ENCODE results near the gene TNFRSF1A. TPM values are rescaled to one million over a fixed set of nuclear protein-coding genes. Genes with fewer than 3 reads are reported as not detected.
A peak's percentile ranks its signal among the peaks of the same experiment; 100 is the strongest.
"Not testable (repeated sequence)": the region's sequence is repeated elsewhere in the genome, so short reads cannot be mapped to it uniquely, and the experiment has no call there.

The TNFRSF1A gene
- total RNA-seq, 1 experiment from 2014 or later: 59.9 TPM

GRCh38 chr12:6338955-6339354 lies 2.9 kb downstream of the TNFRSF1A start:
- Histone ChIP-seq H4K8ac (replicated peaks; ENCODE audit: insufficient read length, low read depth, low read length) (no peak overlapping the region), H2BK120ac (ENCODE audit: low read depth, low read length, poor library complexity, severe bottlenecking) (no peak overlapping the region), H3K18ac (ENCODE audit: insufficient read length, low read depth, low read length) (no peak overlapping the region), H3K4ac (ENCODE audit: low read depth, low read length) (no peak overlapping the region), H2BK15ac (ENCODE audit: low read depth, low read length) (no peak overlapping the region), H4K20me1 (ENCODE audit: control insufficient read depth, insufficient read depth, insufficient read length) (no peaks in the 10 kb centered on the region), H2BK20ac (ENCODE audit: low read depth, low read length, poor library complexity, severe bottlenecking) (no peak overlapping the region), H3K23ac (ENCODE audit: insufficient read length, low read depth, low read length) (peak overlapping the region; percentile 28), H3K79me1 (ENCODE audit: insufficient read depth, low read depth, low read length, poor library complexity, severe bottlenecking) (no peaks in the 10 kb centered on the region), H3K9ac (ENCODE audit: extremely low read depth, insufficient read length, low read length) (no peak overlapping the region), H4K91ac (ENCODE audit: insufficient read length, low read depth, low read length) (no peak overlapping the region), H3T11ph (ENCODE audit: low read length) (no peak overlapping the region), H3K27ac (ENCODE audit: insufficient read length, low read depth, low read length) (peak overlapping the region; percentile 9), H3K27me3 (ENCODE audit: insufficient read depth, low read length) (no peaks in the 10 kb centered on the region), H3K56ac (ENCODE audit: insufficient read length, low read depth, low read length) (no peak overlapping the region), H4K5ac (ENCODE audit: insufficient read length, low read depth, low read length) (no peak overlapping the region), H3K4me2 (ENCODE audit: insufficient read depth, insufficient read length, low read length) (peak overlapping the region; percentile 97), H2BK5ac (ENCODE audit: insufficient read length, low read length) (no peak overlapping the region), H3K14ac (ENCODE audit: insufficient read depth, low read length) (no peak overlapping the region), H2AFZ (ENCODE audit: low read length) (no peak overlapping the region), H3K23me2 (ENCODE audit: insufficient read length, low read depth, low read length, poor library complexity, severe bottlenecking) (peaks cover 28% of the 10 kb centered on the region), H3K79me2 (ENCODE audit: insufficient read depth, low read length) (peaks cover 32% of the 10 kb centered on the region; the same call in 1 of the 2 replicates), H2AK5ac (ENCODE audit: insufficient read length, low read length) (no peak overlapping the region), H2BK12ac (ENCODE audit: insufficient read length, low read depth, low read length) (no peak overlapping the region), H3K9me3 (ENCODE audit: control insufficient read depth, low read depth, low read length) (no peaks in the 10 kb centered on the region), H3K4me1 (ENCODE audit: insufficient read depth, low read length) (peaks cover 36% of the 10 kb centered on the region)
- TF ChIP-seq, protein P1, sequence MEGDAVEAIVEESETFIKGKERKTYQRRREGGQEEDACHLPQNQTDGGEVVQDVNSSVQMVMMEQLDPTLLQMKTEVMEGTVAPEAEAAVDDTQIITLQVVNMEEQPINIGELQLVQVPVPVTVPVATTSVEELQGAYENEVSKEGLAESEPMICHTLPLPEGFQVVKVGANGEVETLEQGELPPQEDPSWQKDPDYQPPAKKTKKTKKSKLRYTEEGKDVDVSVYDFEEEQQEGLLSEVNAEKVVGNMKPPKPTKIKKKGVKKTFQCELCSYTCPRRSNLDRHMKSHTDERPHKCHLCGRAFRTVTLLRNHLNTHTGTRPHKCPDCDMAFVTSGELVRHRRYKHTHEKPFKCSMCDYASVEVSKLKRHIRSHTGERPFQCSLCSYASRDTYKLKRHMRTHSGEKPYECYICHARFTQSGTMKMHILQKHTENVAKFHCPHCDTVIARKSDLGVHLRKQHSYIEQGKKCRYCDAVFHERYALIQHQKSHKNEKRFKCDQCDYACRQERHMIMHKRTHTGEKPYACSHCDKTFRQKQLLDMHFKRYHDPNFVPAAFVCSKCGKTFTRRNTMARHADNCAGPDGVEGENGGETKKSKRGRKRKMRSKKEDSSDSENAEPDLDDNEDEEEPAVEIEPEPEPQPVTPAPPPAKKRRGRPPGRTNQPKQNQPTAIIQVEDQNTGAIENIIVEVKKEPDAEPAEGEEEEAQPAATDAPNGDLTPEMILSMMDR (conservative IDR thresholded peaks at IDR 0.05): no peak
- Mint-ChIP-seq H3K4me1 (peaks cover 40 to 42% of the 10 kb centered on the region in 2 experiments), H3K36me3 (ENCODE audit: insufficient read depth in 1 of 3, low read depth in 3 of 3) (peaks cover 4 to 17% (median 15%) of the 10 kb centered on the region in 3 experiments; a peak in 6 of 7 replicates), H3K27ac (no peak overlapping the region), H3K4me3 (no peak overlapping the region), H3K9me3 (no peaks in the 10 kb centered on the region), H3K27me3 (ENCODE audit: low read depth) (no peaks in the 10 kb centered on the region; the same call in 1 of the 2 replicates)
- WGBS (ENCODE audit: extremely low coverage, insufficient read length, low lambda C conversion rate): no CpG with 5 or more reads among the region's 3 CpGs
- no peak for DNase-seq

GRCh38 chr12:6338536-6338935 lies 3.3 kb downstream of the TNFRSF1A start:
- WGBS (ENCODE audit: extremely low coverage, insufficient read length, low lambda C conversion rate): no CpG with 5 or more reads among the region's 8 CpGs
- not testable (repeated sequence) for H4K20me1 ChIP-seq (ENCODE audit: control insufficient read depth, insufficient read depth, insufficient read length); H4K91ac ChIP-seq (ENCODE audit: insufficient read length, low read depth, low read length); H3K14ac ChIP-seq (ENCODE audit: insufficient read depth, low read length); H3K27ac Mint-ChIP-seq; H2BK5ac ChIP-seq (ENCODE audit: insufficient read length, low read length); H2BK120ac ChIP-seq (ENCODE audit: low read depth, low read length, poor library complexity, severe bottlenecking); H3K9me3 Mint-ChIP-seq; DNase-seq; H3K4ac ChIP-seq (ENCODE audit: low read depth, low read length); H4K8ac ChIP-seq (replicated peaks; ENCODE audit: insufficient read length, low read depth, low read length); H2AFZ ChIP-seq (ENCODE audit: low read length); H2BK20ac ChIP-seq (ENCODE audit: low read depth, low read length, poor library complexity, severe bottlenecking); H3T11ph ChIP-seq (ENCODE audit: low read length); H2BK12ac ChIP-seq (ENCODE audit: insufficient read length, low read depth, low read length); H3K79me1 ChIP-seq (ENCODE audit: insufficient read depth, low read depth, low read length, poor library complexity, severe bottlenecking); H2BK15ac ChIP-seq (ENCODE audit: low read depth, low read length); H3K27me3 ChIP-seq (ENCODE audit: insufficient read depth, low read length); H3K23ac ChIP-seq (ENCODE audit: insufficient read length, low read depth, low read length); H4K5ac ChIP-seq (ENCODE audit: insufficient read length, low read depth, low read length); H3K9ac ChIP-seq (ENCODE audit: extremely low read depth, insufficient read length, low read length); H2AK5ac ChIP-seq (ENCODE audit: insufficient read length, low read length); H3K9me3 ChIP-seq (ENCODE audit: control insufficient read depth, low read depth, low read length); H3K27ac ChIP-seq (ENCODE audit: insufficient read length, low read depth, low read length); H3K4me3 Mint-ChIP-seq; H3K27me3 Mint-ChIP-seq (ENCODE audit: low read depth); H3K18ac ChIP-seq (ENCODE audit: insufficient read length, low read depth, low read length); H3K56ac ChIP-seq (ENCODE audit: insufficient read length, low read depth, low read length)
- Histone ChIP-seq H3K4me2 (ENCODE audit: insufficient read depth, insufficient read length, low read length) (peak overlapping the region; percentile 0), H3K23me2 (ENCODE audit: insufficient read length, low read depth, low read length, poor library complexity, severe bottlenecking) (peaks cover 28% of the 10 kb centered on the region), H3K79me2 (ENCODE audit: insufficient read depth, low read length) (peaks cover 32% of the 10 kb centered on the region; the same call in 1 of the 2 replicates), H3K4me1 (ENCODE audit: insufficient read depth, low read length) (peaks cover 36% of the 10 kb centered on the region)
- Mint-ChIP-seq H3K36me3 (ENCODE audit: insufficient read depth in 1 of 3, low read depth in 3 of 3) (peaks cover 8 to 21% (median 20%) of the 10 kb centered on the region in 3 experiments; a peak in 6 of 7 replicates), H3K4me1 (peaks cover 38 to 39% of the 10 kb centered on the region in 2 experiments)

Measured in H9 (cell line).